Urinary bladder (tissue), 4 donors: ENCODE data around the gene DPH5. TPM values are rescaled to one million over a fixed set of nuclear protein-coding genes. Genes with fewer than 3 reads are reported as not detected.

Source experiments
- DNase-seq: peaks from one replicate; pipeline ENCODE4 v3.0.0-alpha.2; 2015; ENCODE audit errors: extremely low spot score
- H3K27ac ChIP-seq: one replicate; pipeline ENCODE4 v1.5.1; 2013; ENCODE audit warnings: low read depth, mild to moderate bottlenecking, moderate library complexity
- H3K36me3 ChIP-seq: one replicate; pipeline ENCODE4 v1.6.1; 2013; ENCODE audit warnings: mild to moderate bottlenecking, moderate library complexity; ENCODE audit not compliant: insufficient read depth
- H3K4me1 ChIP-seq: one replicate; pipeline ENCODE4 v1.6.1; 2013; ENCODE audit warnings: mild to moderate bottlenecking, moderate library complexity; ENCODE audit not compliant: insufficient read depth
- H3K4me3 ChIP-seq: one replicate; pipeline ENCODE4 v1.5.1; 2013; ENCODE audit warnings: low read depth, low read length
- WGBS: extraction: QIAGEN DNeasy Blood & Tissue Kit; methylation state at CpG from one replicate; pipeline ENCODE4 v1.1.7; 2013; 5-methylcytosine and 5-hydroxymethylcytosine counted together
- polyA plus RNA-seq: library from polyadenylated mRNA; stranded (reverse); fragments of 200-250 nt; gene quantifications from one replicate; pipeline ENCODE4 v1.2.3, GENCODE V29; 2013
- total RNA-seq: library from RNA; depleted of rRNA; stranded (reverse); fragments of >200 nt; gene quantifications from one replicate; pipeline ENCODE4 v1.2.3, GENCODE V29; 2014
- donor health status: healthy with polysubstance abuse.
- donor health status: healthy.

The DPH5 gene
- total and polyA plus RNA-seq, 2 donors, result 23.9 to 36.4 TPM

GRCh38 chr1:101022294-101022693 is 3.3 kb downstream of the DPH5 start:
- Histone ChIP-seq H3K27ac (no peak overlapping the region), H3K4me1 (peaks cover 1% of the 10 kb centered on the region), H3K36me3 (peaks cover 3% of the 10 kb centered on the region), H3K4me3 (no peak overlapping the region)
- WGBS, result 80% methylated on average over 3 of the region's 3 CpGs
- DNase-seq, result no peak

- no peak overlapping the region for H3K27ac ChIP-seq
- no peak overlapping the region for H3K4me3 ChIP-seq
- 96% methylated on average over 1 of the region's 1 CpG for WGBS
- DNase-seq, result no peak
- no peaks in the 10 kb centered on the region for H3K4me1 ChIP-seq
- peaks cover 3% of the 10 kb centered on the region for H3K36me3 ChIP-seq
Observed at GRCh38 chr1:101017448-101017847, 8.1 kb downstream of the DPH5 start.

- H3K36me3 ChIP-seq, result peaks cover 2% of the 10 kb centered on the region
- no peak for DNase-seq
- WGBS, result 72% methylated on average over 1 of the region's 1 CpG
- H3K4me1 ChIP-seq, result no peaks in the 10 kb centered on the region
- no peak overlapping the region for H3K4me3 ChIP-seq
- no peak overlapping the region for H3K27ac ChIP-seq
Observed at GRCh38 chr1:101013776-101014175, 11.8 kb downstream of the DPH5 start.

- 91% methylated on average over 3 of the region's 3 CpGs for WGBS
- Histone ChIP-seq H3K4me1 (no peaks in the 10 kb centered on the region), H3K36me3 (peaks cover 2% of the 10 kb centered on the region), H3K4me3 (no peak overlapping the region), H3K27ac (no peak overlapping the region)
- no peak for DNase-seq
Observed at GRCh38 chr1:101008229-101008834, 17.3 kb downstream of the DPH5 start.

- H3K4me3 ChIP-seq, result no peak overlapping the region
- no peaks in the 10 kb centered on the region for H3K4me1 ChIP-seq
- no peak overlapping the region for H3K27ac ChIP-seq
- 50% methylated on average over 2 of the region's 2 CpGs for WGBS
- DNase-seq, result no peak
- H3K36me3 ChIP-seq, result no peaks in the 10 kb centered on the region
Observed at GRCh38 chr1:101006553-101006952, 19.0 kb downstream of the DPH5 start.

GRCh38 chr1:101005871-101006270 is 19.7 kb downstream of the DPH5 start:
- no peak overlapping the region for H3K4me3 ChIP-seq
- H3K36me3 ChIP-seq, result no peaks in the 10 kb centered on the region
- 92% methylated on average over 4 of the region's 4 CpGs for WGBS
- no peak overlapping the region for H3K27ac ChIP-seq
- no peaks in the 10 kb centered on the region for H3K4me1 ChIP-seq
- no peak for DNase-seq

- Histone ChIP-seq H3K4me1 (no peaks in the 10 kb centered on the region), H3K27ac (no peak overlapping the region), H3K36me3 (no peaks in the 10 kb centered on the region), H3K4me3 (no peak overlapping the region)
- WGBS, result 96% methylated on average over 1 of the region's 1 CpG
- DNase-seq, result no peak
Observed at GRCh38 chr1:101005183-101005582, 20.4 kb downstream of the DPH5 start.

GRCh38 chr1:101004670-101005069 is 20.9 kb downstream of the DPH5 start:
- H3K4me3 ChIP-seq, result no peak overlapping the region
- no peaks in the 10 kb centered on the region for H3K36me3 ChIP-seq
- 69% methylated on average over 3 of the region's 3 CpGs for WGBS
- H3K4me1 ChIP-seq, result no peaks in the 10 kb centered on the region
- DNase-seq, result no peak
- H3K27ac ChIP-seq, result no peak overlapping the region

GRCh38 chr1:101004061-101004460 is 21.5 kb downstream of the DPH5 start:
- 75% methylated on average over 1 of the region's 1 CpG for WGBS
- DNase-seq, result no peak
- H3K4me1 ChIP-seq, result no peaks in the 10 kb centered on the region
- H3K36me3 ChIP-seq, result no peaks in the 10 kb centered on the region
- H3K27ac ChIP-seq, result no peak overlapping the region
- H3K4me3 ChIP-seq, result no peak overlapping the region

GRCh38 chr1:101003012-101003650 is 22.5 kb downstream of the DPH5 start:
- Histone ChIP-seq H3K4me1 (no peaks in the 10 kb centered on the region), H3K36me3 (no peaks in the 10 kb centered on the region)

GRCh38 chr1:101002551-101002950 is 23.0 kb downstream of the DPH5 start:
- Histone ChIP-seq H3K27ac (no peak overlapping the region), H3K4me1 (no peaks in the 10 kb centered on the region), H3K4me3 (no peak overlapping the region), H3K36me3 (no peaks in the 10 kb centered on the region)
- DNase-seq, result no peak
- WGBS, result 61% methylated on average over 2 of the region's 2 CpGs

More at GRCh38 chr1:101003012-101003650, 22.5 kb downstream of the DPH5 start:
- no peak for DNase-seq
- 73% methylated on average over 1 of the region's 1 CpG for WGBS
- H3K27ac ChIP-seq, result no peak overlapping the region
- no peak overlapping the region for H3K4me3 ChIP-seq

GRCh38 chr1:101000131-101000873 is 25.3 kb downstream of the DPH5 start:
- Histone ChIP-seq H3K27ac (no peak overlapping the region), H3K4me1 (no peaks in the 10 kb centered on the region), H3K36me3 (no peaks in the 10 kb centered on the region), H3K4me3 (no peak overlapping the region)
- DNase-seq, result no peak
- WGBS, result 90% methylated on average over 2 of the region's 2 CpGs

- no peak for DNase-seq
- Histone ChIP-seq H3K4me1 (no peaks in the 10 kb centered on the region), H3K27ac (no peak overlapping the region), H3K36me3 (no peaks in the 10 kb centered on the region), H3K4me3 (no peak overlapping the region)
- 95% methylated on average over 1 of the region's 1 CpG for WGBS
Observed at GRCh38 chr1:100998426-100998825, 27.2 kb downstream of the DPH5 start.
